ENCODE data around the gene FBP1.
"Not testable (repeated sequence)": the region's sequence is repeated elsewhere in the genome, so short reads cannot be mapped to it uniquely, and the experiment has no call there.

The FBP1 gene

DNA sequence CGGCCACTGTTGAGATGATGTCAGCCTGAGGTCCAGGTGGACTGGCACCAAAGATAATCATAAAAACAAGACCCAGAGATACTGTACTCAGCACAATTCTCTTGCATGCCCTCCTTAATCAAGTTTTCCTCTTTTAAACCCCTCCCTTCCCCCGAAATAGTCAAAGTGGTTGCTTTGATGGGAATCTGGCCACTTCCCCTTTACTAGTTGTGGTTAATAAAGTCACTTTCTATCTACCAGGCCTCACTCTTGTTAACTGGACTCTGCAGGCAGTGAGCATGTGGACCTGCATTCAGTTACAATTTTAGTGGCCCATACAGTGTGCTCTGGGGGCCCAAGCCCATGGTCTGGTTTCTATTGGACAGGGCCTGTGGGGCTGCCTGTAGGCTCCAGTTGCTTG is 63.2 kb downstream of the FBP1 start:
- no peak for DNase-seq (ENCODE audit: low read depth in 2 of 2)

DNA sequence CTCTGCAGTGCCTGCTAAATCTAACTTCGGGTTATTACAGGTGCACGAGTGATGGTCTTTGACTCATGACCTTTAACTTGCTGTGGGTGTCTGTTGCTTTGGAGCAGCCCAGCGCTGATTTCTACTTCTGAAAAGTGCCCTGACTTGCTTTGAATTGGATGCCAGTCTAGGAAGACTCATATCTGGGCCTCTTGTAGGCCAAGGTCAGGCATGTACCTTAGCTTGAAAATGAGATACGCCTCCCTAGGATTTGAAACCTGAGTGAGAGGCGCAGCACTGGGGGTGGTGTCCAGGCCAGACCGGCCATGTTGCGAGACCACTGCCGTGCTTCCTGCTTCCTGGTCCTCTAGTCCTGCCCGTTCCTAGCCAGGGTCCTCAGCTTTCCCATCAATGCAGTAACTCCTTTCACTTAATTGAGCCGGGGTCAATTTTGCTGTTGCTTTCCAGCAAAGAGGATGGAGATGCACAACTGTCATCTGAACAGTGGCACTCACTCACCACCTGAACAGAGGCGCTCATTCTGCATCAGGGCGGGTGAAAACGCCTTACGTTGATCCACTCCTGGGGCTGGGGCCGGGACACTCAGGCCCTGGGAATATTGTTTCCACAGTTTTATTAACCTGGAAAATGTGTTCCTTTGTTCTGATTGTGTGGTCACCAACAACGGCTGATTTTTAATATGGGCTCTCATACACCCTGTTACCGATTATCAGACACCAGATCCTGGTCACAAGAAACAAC is 70.2 kb downstream of the FBP1 start:
- no peak for DNase-seq (ENCODE audit: low read depth in 2 of 2)

GRCh38 chr9:94568250-94568889 is 70.9 kb downstream of the FBP1 start:
- DNase-seq (ENCODE audit: low read depth in 2 of 2) = no peak

GRCh38 chr9:94567271-94567670 is 72.0 kb downstream of the FBP1 start:
- no peak for DNase-seq (ENCODE audit: low read depth in 2 of 2)

GRCh38 chr9:94566550-94566949 is 72.8 kb downstream of the FBP1 start:
- DNase-seq (ENCODE audit: low read depth in 2 of 2) = no peak

GRCh38 chr9:94564279-94564678 is 75.0 kb downstream of the FBP1 start:
- not testable (repeated sequence) for DNase-seq (ENCODE audit: low read depth in 2 of 2)

- DNase-seq (ENCODE audit: low read depth in 2 of 2) = no peak
Observed at GRCh38 chr9:94563548-94563947, 75.8 kb downstream of the FBP1 start.

DNA sequence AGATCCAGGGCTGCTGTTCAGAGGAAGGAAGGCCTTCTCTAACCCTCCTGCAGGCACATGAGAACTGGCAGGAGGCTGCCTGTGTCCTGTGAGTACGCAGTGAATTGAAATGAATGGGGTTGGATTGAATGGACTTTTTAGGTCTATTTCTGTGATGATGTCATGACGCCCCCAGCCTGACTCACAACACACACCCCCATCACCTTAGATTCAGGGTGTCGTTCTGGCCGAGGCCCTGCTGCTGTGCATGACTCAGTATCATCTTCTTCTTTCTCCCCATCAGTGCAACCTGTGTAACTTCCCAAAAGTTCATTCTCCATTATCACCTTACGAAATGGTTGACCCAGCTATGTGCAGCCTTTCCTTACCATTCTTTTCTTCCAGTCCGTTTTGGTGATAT is 79.1 kb downstream of the FBP1 start:
- DNase-seq (ENCODE audit: low read depth in 2 of 2) = no peak

GRCh38 chr9:94557376-94557775 is 81.9 kb downstream of the FBP1 start:
- no peak for DNase-seq (ENCODE audit: low read depth in 2 of 2)

DNA sequence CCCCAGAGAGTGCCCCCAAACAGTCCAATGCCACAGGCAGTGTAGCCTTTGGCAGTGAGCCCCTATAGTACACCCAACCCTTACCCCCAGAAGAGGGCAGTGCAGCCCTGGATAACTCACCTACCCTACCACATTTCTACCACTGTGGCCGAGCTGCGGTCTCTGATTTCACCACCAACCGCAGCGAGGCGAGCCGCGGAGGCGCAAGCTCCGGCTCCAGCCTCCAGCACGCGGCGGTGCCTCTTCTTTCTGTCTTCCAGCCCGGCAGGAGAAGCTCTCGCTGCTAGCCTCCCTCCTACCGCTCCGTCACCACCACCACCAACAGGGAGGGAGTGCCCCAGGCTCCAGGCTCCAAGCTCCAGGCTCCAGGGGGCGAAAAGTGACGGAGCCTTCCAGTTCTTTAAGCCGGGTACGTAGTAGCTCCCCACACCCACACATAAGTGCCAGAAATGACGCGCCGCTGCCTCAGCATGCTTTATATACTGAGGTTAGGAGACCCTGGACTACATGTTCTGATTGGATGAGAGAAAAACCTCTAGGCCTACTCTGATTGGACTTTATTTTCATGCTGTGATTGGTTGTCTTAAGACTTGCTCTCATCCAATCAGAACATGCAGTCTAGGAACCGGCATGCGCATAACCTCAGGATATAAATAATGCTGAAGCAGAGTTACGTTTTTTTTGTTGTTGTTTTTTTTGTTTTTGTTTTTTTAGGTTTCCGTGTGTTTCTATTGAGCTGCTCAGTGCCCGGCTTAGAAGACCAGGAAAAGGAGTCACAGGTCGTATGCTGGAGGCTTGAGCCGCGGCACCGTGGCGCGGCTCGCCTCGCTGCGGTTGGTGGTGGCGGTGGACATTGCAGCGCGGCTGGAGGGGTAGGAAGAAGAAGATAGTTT is 84.6 kb downstream of the FBP1 start, which contains the start of gene PCAT7:
Gene PCAT7, plus strand, starts transcription at position 645 of the 893 bp plus-strand sequence.
- peak; percentile 1 to 35 for DNase-seq (ENCODE audit: low read depth in 2 of 2)

DNA sequence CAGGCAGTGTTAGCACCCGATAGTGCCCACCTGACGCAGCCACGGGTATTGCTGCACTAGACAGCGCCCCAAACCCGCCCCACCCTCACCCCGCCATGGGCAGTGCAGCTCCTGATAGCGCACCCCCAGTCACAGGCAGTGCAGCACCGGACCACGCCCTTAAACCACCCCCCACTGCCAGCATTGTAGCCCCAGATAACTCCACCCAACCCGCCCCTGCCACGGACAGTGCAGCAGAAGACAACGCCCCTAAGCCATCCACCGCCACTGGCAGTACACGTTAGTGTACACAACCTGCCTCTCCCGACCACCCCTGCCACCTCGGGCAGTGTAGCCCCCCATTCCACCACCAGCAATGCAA is 85.3 kb downstream of the FBP1 start:
- no peak for DNase-seq (ENCODE audit: low read depth in 2 of 2)

All from stimulated activated CD8-positive, alpha-beta memory T cell treated with anti-CD3 and anti-CD28 coated beads, Interleukin-2, amount 100 ng/mL, for 48 hours (primary cell).